Stimulated activated CD8-positive, alpha-beta memory T cell treated with anti-CD3 and anti-CD28 coated beads, Interleukin-7, amount 100 ng/mL, for 24 hours (primary cell): Measurements from ENCODE around the gene DNAJA4.
"Not testable (repeated sequence)": the region's sequence is repeated elsewhere in the genome, so short reads cannot be mapped to it uniquely, and the experiment has no call there.

Experiments used
- DNase-seq: peaks from one replicate; pipeline ENCODE4 v3.0.0-alpha.2; 2020; ENCODE audit warnings: low read depth

The DNAJA4 gene

DNA sequence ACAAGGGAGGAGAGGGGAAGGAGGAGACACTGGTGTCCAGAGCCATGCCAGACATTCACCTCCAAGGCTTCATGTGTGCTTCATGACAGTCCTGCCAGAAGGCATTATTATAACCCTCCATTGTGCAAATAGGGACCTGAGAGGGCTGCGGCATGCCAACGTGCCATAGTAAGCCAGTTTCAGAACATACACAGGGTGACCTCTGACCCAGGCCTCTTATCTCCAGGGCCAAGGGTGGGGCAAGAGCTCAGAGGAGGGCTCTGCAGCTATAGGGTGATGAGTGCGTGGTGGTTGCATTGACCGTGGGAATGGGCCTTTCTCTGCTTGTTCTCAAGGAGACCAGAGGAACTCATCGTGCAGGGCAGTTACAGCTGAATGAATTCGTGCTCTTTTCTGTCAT lies 20.3 kb upstream of the DNAJA4 start:
- no peak for DNase-seq

DNA sequence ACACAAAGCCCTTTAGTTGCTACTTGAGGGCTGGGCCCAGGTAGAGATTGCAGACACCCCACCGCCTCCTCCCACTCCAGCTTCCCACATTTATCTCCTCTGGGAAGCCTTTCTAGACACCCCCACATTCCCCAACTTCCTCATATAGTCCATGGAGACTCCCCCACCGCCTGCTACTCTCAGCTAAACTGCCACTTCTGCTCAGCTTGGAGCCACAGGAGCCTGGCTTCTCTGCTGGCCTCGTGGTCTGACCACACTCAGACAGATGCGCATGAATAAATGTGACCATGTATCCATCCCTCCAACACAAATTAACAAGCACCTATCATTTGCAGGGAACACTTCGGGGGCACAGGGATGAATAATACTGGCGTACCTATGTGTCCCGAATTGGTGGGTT lies 19.5 kb upstream of the DNAJA4 start:
- DNase-seq, result no peak

DNA sequence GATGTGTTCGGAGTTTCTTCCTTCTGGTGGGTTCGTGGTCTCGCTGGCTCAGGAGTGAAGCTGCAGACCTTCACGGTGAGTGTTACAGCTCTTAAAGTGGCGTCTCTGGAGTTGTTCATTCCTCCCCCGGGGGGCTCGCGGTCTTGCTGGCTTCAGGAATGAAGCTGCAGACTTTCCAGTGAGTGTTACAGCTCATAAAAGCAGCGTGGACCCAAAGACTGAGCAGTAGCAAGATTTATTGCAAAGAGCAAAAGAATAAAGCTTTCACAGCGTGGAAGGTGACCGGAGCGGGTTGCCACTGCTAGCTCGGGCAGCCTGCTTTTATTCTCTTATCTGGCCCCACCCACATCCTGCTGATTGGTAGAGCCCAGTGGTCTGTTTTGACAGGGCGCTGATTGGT lies 19.0 kb upstream of the DNAJA4 start:
- not testable (repeated sequence) for DNase-seq

DNA sequence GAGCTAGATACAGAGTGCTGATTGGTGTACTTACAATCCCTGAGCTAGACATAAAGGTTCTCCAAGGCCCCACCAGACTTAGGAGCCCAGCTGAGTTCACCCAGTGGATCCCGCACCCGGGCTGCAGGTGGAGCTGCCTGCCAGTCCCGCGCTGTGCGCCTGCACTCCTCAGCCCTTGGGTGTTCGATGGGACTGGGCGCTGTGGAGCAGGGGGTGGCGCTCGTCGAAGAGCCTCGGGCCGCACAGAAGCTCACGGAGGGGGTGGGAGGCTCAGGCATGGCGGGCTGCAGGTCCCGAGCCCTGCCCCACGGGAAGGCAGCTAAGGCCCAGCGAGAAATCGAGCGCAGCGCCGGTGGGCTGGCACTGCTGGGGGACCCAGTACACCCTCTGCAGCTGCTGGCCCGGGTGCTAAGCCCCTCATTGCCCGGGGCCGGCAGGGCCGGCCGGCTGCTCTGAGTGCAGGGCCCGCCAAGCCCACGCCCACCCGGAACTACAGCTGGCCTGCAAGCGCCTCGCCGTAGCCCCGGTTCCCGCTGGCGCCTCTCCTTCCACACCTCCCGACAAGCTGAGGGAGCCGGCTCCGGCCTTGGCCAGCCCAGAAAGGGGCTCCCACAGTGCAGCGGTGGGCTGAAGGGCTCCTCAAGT lies 18.3 kb upstream of the DNAJA4 start:
- not testable (repeated sequence) for DNase-seq

DNA sequence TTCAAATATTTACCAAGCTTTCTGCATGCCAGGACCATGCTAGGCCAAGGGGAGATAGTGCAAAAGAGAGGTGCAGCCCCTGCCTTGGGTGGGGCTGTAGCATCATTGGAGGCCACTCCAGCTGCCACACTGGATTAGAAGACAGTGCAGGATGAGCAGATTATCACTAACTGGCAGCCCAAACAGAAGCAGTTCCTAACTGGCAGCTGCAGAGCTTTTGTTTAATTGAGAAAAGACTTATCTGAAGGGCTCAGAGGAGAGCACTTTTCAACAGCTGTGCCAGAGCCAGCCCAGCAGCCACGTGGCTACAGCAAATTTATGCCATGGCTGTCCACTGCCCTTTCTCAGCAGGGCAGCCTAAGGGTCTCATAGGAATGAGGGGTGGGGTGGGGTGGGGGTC lies 16.5 kb upstream of the DNAJA4 start:
- DNase-seq, result no peak

DNA sequence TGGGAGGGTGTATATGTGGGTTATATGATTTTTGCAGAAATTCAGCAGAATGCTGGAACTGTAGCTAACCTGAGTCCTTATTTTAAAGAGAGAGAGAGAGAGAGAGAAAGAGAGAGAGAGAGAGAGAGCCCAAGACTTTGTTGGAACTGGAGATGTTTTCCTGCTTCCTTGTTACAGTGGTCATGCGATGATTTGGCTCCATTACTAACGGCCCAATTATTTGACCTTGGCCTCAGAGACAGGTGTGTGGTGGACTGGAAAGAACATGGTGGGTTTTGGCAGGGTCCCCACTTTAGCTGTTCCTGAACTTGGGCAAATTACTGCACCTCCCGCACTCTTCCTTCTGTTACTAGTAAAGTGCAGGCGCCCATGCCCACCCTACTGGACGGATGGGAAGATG lies 15.2 kb upstream of the DNAJA4 start:
- no peak for DNase-seq

DNA sequence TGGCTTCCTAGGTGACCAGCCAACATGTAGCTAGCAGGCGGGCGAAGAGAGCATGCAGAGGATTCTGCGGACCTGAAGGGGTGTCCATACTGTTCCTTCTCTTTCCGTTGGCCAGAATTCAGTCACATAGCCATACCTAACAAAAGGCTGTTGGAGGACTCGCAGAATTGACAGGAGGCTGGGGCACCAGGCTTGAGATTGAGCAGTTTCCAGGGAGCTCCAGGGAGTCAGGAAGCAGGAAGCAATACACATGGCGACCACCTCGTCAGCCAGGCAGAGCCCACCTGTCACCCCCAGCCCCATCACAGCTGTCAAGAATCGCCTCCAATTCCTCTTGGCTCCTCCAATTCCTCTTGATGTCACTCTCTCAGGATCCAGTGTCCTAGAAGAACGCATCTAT lies 13.2 kb upstream of the DNAJA4 start:
- DNase-seq, result no peak

DNA sequence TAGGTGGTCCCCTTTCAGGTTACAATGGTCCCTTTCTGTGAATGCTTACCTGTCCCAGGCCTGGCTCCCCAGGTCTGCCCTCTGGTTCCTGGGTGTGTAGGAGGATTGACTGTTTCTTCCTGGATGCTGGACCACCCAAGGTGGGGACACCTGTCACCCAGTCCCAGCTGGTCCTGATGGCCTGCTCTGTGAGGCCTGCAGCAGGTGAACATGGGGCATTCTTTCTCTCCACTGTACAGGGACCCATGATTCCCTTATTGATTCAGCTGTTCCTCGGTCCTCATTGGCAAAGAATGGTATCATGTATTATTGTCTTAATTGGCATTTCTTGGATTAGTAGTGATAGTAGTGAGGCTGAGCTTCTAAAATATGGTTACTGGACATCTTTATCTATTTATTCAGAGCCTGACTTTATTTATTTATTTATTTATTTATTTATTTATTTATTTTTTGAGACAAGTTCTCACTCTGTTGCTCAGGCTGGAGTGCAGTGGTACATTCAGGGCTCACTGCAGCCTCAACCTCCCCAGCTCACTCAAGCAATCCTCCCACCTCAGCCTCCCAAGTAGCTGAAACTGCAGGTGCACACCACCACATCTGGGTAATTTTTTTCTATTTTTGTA lies 8.8 kb upstream of the DNAJA4 start:
- no peak for DNase-seq

DNA sequence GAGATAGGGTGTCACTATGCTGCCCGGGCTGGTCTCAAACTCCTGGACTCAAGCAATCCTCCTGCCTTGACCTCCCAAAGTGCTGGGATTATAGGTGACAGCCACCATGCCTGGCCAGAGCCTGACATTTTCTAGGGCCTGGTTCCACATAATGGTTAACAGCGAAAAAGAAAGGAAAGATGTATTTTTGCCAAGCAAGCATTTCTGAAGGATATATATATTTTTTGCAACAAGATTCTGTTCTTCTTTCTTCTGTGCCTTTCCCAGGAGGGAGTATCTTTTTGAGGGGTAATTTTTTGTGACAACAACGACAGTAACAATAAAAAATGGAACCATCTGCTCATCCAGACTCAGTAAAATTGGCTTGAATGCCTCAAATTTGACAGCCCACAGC lies 8.3 kb upstream of the DNAJA4 start:
- no peak for DNase-seq

DNA sequence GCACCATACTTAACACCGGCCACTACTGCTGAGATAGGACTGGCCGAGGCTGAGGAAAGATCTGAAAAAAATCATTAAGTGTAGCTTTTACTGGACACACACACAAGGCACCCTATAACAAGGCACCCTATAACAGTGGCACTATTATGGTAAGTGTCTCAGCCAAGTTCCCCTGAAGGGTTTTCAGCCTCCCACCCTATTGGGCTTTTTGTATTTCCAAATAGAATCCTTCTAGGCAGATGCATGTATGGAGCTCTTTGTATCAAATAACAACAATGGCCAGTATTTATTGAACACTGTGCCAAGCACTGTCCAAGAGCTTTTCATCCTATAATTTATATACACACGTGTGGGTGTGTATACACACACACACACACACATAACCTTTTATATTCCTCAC lies 6.7 kb upstream of the DNAJA4 start:
- no peak for DNase-seq

DNA sequence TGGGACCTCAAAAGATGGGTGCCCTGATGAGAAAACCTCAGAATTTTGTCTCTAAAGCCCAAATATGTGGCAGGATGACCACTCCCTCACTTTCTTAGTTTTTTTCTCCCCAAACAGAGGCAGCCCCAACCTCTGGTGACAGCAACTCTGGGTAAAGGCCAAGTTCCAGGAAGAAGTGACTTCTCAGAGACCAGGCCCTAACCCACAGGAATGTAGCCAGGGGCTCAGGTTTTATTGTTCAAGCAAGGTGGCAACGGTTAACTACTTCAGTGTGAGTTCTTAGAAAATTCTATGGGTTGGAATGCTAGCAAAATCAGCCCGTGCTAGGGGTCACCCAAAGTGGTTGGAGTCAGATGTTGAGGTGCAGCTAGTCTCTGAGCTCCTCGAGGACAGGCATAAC lies 5.1 kb upstream of the DNAJA4 start:
- no peak for DNase-seq

DNA sequence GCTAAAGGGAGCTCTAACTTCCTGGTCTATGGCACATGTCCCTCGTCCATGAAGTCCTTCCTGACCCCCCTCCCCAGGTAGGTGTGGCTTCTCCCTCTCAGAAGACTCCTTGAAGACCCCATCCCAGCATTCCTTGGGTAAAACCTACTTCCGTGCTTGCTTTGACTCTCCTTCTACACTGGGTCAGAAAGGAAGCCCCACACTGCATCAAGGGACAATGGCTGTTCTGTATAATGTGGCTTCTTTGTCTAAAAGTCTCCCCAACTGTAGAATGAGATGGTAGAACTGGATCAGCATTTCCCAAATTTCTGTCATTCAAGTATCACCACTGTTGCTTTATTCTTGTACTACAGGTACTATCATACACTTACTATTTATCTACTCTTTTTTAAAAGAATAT lies 3.9 kb upstream of the DNAJA4 start:
- no peak for DNase-seq

DNA sequence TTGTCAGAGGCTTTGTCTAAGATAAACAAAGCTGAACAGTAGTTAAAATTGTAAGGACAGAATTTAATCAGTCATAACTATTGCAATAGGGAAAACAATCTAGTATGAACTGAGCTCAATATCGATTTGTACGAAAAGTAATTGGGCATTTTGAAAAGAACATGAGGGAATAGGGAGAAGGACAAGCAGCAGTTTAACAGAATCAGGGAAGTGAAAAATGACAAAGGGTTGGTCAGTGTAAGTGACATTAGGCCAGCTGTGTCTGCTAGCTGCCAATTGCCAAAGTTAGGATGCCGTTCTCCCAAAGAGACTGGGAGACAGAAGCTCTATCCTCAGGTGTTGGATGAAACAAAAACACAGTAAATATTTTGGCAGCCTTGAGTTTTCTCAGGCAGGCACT lies 3.3 kb upstream of the DNAJA4 start:
- DNase-seq, result no peak

DNA sequence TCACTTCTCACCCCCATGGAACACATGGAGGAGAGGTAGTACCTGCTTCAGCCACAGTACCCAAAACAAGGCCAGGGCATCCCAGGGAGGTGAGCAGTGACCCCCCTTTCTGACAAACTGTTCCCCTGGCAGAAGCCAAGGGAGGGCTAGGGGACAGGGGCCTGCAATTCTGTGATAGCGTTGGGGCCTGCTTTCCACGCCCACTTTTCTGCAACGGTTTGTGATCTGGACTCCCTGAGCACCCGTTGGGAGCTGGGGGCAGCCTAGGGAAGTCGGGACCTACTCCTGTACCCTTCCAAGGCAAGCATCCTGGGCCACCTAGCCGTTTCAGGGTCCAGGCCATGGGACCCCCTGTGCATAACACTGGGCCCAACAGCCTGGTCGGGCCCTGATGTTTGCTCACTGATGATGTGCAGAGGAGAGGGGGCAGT lies 996 bp upstream of the DNAJA4 start:
- no peak for DNase-seq

DNA sequence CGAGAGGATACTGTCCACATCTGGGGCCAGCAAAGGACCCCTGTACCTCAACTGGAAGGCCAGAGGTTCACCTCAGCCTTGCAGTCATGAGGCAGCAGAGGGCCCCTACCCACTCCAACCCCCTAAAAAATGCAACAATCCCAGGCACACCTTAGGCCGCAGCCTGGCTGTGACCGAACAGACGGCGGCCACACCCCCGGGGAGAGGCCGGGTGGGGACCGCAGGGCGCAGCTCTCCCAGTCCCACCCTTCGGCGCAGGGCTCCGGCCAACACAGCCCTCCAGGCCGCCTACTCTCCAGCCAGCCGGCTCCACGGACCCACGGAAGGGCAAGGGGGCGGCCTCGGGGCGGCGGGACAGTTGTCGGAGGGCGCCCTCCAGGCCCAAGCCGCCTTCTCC lies 457 bp upstream of the DNAJA4 start:
- DNase-seq, result no peak

DNA sequence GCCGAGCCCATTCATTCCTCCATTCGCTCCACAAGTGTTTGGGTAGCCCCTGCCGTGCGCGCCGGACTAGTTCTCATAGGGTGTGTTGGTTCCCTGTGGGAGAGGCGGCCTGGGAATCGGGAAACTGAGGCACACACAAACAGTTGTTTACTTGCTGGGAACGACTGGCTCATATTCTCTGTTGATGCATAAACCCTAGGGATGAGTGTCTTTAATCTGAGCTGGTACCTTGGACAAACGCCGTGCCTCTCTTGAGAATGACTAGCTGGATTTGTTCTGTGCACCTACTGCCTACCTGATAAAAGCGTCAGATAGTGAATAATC lies 737 bp downstream of the DNAJA4 start:
- no peak for DNase-seq

DNA sequence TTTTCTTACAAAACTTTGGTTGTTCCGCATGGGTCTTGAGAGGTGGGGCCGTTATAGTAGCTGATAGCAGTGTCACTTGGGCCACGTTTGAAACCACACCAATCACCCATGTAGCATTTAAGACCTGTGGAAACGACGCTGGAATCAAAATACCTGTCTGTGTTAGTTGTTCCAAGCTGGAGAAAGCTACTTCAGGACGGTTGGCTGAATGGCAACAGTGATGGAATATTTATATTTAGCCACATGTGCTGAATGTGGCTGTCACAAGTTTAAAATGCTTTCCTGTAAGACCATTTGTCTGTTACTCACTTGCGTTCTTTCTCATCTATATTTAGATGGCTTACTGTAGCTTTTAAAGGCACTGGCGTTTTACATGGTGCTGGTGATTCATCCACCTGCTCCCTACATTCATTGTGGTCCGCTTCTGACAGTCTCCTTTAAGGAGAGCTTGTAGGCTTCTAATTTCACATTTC lies 1.4 kb downstream of the DNAJA4 start:
- no peak for DNase-seq

DNA sequence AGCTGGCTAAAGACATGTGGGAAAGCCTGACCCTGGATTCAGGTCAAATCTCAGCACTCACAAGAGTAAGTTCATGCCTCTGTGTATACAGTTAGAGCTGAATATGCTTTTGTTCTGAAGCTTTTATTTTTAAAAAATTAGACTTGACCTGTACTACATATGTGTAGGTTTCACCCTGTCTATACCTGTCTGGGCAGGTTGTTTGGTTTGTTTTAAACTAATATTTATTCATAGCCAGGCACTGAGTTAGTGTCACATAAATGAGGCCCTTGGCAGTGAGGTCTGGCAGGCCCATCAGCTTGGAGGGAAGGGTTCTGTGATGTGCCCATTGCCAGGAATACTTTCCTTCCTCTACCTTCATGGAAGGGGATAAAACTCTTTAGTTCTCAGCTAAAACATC lies 1.9 kb downstream of the DNAJA4 start:
- no peak for DNase-seq

DNA sequence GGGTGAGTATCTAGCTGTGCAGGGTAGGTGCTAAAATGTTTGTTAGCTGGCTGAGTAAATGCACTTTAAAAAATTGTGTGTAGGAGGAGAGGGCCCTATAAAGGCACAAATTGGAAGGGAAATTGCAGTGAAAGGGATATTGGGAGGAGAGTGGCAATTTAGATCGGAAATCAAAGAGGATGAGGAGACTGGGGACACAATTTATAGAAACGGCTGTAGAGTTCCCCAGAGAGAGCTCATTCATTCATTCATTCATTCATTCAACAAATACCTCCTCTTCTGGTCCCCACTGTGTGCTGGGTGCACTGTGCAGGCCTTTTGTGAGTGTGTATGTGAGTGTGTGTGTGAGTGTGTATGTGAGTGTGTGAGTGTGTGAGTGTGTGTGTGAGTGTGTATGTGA lies 2.4 kb downstream of the DNAJA4 start:
- no peak for DNase-seq

DNA sequence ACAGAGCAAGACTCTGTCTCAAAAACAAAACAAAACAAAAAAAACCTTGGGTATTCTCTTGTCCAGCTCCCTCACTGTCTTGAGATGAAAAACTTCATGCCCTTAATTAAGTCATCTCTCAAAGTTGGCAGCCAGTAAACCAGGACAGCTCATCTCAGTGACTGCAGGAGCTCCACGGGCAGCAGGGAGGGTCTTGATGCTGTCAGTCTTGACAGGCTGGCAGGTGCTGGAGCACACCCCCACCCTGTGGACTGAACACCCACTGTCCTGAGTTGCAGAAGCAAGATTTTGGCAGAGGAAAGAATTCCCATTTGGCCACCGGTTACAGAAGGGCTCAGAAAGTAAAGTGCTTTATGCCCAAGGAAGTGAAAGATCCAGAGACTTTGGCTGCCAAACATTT lies 8.0 kb downstream of the DNAJA4 start:
- DNase-seq, result no peak

DNA sequence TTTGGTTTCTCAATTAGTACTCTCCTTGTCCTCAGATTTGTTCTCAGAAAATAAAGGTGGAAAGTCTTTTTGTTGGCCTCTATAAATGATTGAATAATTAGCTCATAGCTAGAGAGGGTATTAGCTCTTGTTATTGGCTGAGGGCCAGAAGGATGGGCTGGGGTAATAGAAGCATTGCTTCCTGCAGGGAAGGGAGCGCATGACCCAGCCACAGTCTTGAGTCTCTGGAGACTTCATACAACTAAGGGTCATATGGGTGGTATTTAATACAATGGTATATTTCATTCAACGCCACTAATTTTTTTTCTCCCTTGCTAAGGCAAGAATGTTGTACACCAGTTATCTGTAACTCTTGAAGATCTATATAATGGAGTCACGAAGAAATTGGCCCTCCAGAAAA lies 8.4 kb downstream of the DNAJA4 start:
- no peak for DNase-seq

DNA sequence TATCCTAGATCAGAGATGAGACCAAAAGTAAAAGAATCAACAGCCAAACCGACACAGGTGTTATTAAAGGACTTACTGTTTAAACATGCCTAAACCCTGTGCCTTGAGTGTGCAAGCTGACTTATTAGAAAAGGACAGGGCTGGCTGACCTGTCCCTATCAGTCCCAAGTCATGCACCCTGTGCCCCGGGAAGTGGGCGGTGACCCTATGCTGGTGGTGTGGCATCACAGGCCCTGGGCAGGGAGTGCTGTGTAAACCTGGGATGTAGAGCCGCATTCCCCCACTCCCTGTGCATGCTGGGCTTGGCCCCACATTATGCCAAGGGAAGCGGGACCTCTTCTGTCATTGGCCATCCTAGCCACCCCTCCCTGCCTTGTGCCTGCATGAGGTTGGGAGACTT lies 10.6 kb downstream of the DNAJA4 start:
- no peak for DNase-seq

DNA sequence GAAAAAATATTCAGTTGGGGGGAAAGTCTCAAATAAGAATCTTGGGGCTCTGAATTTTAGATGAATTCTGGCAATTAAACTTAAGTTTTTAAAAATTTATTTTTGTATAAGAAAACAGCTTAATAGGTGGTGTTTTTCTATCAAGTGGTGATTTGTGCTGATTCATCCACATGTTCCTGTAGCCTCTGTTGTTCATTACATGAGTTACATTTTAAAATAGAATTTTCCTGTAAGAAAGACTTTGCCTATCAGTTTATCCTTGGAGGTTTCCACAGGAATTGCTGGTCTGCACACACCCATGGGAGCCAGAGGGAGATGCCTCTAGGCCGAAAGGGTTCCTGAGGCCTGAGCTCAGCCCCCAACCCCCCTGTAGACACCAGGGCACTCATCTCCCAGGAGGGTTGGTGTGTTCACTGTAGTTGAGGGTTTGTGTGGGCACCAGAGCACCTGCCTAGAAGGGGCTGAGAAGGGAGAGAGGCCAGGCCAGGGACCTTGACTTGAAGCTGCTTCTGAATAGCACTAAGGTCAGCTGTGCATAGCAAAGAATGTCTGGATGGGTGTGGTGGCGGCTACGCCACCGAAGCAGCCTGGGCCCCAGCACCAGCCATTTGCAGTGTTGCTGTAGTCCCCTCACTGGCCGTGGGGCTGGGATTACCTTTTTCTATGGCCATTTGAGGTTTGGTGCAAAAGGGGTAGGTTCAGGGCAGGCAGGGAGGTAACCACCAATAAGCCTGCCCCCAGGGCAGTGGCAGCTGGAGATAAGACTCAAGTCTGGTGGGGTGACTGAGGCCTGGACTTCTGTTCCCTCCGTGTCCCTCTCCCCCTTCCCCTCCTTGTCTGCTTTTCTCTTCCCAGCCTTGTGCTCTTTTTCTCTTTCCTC lies 11.9 kb downstream of the DNAJA4 start:
- no peak for DNase-seq
